Esophagus mucosa (tissue), 1 donor: ENCODE measurements around the gene DCAF17. TPM values are rescaled to one million over a fixed set of nuclear protein-coding genes. Genes with fewer than 3 reads are reported as not detected.

Experiments
- ATAC-seq: fragments of 200-7000 bp; cut with Tn5 transposase; one replicate; pipeline ENCODE4 v1.9.1; 2020
- total RNA-seq: library from RNA; stranded (reverse); gene quantifications from one replicate; pipeline ENCODE4 v1.2.4, GENCODE V29; 2023
- donor health status: DM: yes; HTN: yes; CAD: no.

The DCAF17 gene
- total RNA-seq: 9.4 TPM

DNA sequence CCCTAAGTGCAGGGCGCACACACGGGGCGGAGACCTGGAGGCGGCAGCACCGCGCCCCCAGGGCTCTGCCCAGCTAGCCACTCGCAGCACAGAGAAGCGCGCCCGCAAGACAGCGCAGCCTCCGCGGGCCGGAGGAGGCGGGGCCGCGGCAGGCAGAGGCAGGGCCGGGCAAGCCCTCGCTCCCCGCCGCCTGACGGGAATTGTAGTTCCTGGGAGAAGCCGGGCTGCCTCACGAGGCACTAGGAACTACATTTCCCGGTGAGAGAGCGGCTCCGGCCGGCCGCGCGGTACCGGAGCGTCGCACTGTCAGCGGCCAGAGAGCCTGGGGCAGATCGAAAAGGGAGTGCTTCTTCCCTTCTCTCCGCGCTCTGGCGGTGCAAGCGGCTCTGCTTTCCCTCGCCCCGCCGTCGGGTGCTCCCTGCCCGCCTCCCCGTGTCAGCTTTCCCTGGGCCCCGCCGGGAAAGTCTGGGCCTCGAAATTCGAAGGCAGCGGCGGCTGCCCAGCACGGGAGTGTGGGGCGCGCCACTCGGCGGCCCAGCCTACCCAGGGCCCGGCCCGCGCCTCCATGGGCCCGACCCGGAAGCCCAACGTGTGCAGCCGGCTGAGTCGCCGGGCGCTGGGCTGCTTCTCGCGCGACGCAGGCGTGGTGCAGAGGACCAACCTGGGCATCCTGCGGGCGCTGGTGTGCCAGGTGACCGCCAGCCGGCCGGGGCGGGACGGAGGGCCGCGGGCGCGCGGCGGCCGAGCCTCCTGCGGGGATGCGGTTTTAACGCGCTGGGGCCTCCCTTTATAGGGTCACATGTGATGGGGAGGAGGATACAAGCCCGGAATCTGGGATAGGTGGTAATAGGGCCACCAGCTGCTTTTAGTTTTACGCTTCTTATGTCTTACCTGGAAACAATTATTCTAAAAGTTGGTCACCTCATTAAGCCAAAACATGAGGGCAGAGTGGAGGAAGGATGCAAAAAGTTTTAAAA lies at the start of gene DCAF17:
TSS of gene DCAF17 (plus strand) at position 214 of the 977 bp plus-strand sequence. CDS start at position 566, 352 bp downstream.
- peak; percentile 96 for ATAC-seq

DNA sequence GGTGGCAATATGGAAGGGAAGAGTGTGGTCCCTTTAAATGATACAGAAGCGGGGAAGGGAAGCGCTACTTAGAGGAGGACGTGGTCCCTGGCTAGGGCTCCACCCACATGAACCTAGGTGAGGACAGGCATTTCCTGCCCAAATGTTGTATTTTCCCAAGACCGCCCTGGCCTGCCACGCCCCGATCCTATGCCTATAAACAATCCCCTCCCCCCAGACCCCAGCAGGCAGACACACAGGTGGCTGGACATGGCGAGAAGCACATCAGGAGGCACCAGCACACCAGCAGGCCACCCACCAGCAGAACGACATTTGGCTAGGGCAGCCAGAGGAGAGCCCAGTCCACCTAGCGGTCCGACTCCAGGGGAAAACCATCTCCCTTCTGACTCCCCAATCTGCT lies 47.4 kb upstream of the DCAF17 start:
- ATAC-seq: no peak

DNA sequence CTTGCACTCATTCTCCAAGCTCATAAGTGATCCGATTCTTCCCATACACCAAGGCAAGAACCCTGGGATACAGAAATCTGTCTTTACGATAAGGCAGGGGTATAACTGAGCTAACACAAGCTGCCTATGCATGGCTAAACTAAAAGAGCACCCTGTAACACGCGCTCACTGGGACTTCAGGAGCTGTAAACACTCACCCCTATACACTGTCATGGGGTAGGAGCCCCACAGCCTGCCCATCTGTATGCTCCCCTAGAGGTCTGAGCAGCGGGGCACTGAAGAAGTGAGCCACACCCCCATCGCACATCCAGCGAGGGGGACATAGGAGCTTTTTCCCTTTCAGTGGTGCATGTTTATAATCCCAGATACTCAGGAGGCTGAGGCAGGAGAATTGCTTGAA lies 47.0 kb upstream of the DCAF17 start:
- ATAC-seq: no peak

- ATAC-seq: no peak
Observed at GRCh38 chr2:171389325-171389724, 44.7 kb upstream of the DCAF17 start.

GRCh38 chr2:171389780-171390179 lies 44.2 kb upstream of the DCAF17 start:
- no peak for ATAC-seq

DNA sequence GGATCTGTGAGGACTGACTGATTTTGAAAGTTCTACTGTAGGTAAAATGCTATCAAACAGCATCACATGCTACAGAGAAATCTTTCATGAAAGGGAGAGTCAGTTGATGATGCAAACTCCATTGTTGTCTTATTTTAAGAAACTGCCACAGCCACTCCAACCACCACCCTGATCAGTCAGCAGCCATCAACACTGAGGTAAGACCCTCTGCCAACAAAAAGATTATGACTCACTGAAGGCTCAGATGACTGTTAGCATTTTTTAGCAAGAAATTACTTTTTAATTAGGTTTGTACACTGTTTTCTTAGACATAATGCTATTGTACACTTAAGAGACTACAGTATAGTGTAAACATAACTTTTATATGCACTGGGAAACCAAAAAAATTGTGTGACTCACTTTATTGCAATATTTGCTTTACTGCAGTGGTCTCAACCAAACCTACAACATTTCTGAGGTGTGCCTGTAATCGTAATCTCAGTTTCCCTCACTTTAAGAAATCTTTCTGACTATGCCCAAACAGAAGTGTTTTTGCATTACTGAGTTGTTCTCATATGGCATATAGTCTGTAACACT lies 43.0 kb upstream of the DCAF17 start:
- no peak for ATAC-seq

- ATAC-seq: no peak
Observed at GRCh38 chr2:171391532-171391931, 42.5 kb upstream of the DCAF17 start.

DNA sequence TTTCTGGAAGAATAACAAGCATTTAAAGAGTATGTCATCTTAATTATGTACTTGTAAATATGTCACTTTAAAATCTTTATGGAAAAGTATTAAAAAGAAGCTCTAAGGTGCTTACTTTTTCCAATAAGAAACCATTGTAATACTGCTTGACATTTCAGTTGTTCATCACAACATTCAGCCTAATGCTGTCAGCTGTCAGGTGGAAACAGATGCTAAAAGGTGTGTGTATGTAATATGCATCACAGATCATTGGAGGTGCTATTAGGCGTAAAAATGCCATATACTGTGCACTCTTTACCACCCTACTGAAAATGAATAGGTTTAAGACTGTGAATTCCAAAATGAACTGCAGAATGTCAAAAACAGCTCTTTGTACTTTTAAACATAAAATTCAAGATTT lies 40.5 kb upstream of the DCAF17 start:
- no peak for ATAC-seq

GRCh38 chr2:171394164-171394740 lies 39.8 kb upstream of the DCAF17 start:
- no peak for ATAC-seq

GRCh38 chr2:171399292-171399691 lies 34.7 kb upstream of the DCAF17 start:
- no peak for ATAC-seq

GRCh38 chr2:171400395-171400794 lies 33.6 kb upstream of the DCAF17 start:
- ATAC-seq: no peak

GRCh38 chr2:171401947-171402346 lies 32.1 kb upstream of the DCAF17 start:
- ATAC-seq: no peak

DNA sequence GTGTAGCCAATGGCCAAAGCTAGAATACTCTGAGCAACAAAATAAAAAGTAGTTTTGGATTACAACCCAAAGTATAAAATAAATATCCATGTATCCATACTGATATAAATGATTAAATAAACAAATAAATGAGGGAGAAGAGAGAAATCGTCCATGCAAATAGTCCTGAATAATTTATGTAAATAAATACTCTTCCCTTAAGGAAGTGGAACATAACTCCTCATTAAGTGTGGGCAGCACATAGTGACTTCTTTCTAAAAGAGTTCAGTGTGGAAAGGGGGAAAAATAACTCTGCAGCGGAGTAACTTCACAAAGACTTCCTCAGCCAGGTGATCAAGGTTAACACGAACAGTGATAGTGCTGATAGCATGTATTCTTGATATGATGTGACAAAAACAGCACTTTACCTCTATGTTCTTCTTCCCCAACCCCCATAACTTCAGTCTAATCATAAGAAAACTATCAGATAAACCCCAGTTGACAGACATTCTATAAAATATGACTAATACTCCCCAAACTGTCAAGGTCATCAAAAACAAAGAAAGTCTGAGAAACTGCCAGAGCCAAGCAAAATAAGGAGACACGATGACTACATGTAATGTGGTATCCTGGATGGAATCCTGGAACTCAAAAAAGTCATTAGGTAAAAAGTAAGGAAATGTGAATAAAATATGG lies 31.0 kb upstream of the DCAF17 start:
- no peak for ATAC-seq

GRCh38 chr2:171404261-171404660 lies 29.8 kb upstream of the DCAF17 start:
- peak; percentile 98 for ATAC-seq

- no peak for ATAC-seq
Observed at GRCh38 chr2:171404719-171405118, 29.3 kb upstream of the DCAF17 start.

GRCh38 chr2:171405546-171405945 lies 28.5 kb upstream of the DCAF17 start:
- no peak for ATAC-seq

DNA sequence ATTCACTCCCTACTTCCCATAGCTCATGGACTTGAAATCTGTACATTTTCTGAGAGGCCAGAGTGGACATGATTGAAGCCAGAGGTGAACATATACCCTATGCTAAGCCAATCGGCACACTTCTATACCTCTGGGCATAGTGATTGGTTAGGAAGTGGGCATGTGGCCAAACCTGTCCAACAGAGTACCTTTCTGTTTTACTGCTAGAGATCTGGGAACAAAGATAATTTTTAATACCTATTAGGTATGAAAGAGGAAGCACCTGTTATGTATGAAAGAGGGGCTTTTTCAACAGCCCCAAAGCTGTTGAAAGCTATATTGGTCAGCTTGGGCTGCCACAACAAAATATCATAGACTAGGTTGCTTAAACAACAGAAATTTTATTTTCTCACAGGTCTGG lies 28.0 kb upstream of the DCAF17 start:
- no peak for ATAC-seq

DNA sequence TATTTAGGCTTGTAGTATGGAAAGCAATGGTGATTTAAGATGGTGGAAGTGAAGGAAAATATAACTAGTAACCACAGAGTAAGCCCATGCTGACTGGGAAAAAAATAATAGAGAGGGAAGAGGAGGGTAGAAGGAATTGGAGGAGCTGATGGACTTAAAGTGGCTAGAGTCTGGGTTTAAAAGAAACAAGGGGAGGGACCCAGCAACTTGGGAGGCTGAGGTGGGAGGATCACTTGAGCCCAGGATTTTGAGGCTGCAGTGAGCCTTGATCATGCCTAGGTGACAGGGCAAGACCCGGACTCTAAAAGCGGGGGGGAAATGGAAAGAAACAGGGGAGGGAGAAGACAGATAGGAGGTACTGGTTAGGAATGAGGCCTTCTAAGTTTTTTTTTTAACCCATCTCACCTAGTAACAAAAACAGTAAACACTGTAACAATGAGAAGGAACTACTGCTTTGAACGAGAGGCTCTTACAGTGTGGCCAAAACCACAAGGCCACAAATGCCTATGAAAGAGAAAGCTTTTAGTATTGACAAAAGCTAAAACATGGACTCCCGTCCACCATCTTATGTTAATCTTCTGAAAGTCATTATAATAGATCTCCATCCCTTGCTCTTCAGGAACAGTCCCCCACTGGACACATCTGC lies 26.9 kb upstream of the DCAF17 start:
- ATAC-seq: no peak

- ATAC-seq: no peak
Observed at GRCh38 chr2:171407676-171408044, 26.4 kb upstream of the DCAF17 start.

- ATAC-seq: peak; percentile 33
Observed at GRCh38 chr2:171409436-171409971, 24.5 kb upstream of the DCAF17 start.

DNA sequence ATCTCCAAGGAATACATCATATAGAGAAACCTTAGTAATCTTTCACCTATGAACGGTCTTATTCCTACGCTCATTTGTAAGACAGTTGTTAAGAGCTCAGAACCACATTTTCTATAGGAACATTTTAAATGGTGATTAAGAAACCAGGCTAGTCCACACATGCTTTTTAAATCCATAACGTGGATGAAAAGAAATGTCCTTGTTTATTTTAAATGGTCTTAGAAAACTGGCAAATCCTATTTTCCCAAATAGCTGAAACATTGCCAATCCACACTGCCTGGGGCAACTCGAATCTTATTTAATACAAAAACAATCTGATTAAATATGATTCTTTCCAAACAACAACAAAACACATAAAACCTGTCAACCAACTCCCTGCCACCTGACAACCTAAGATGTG lies 23.9 kb upstream of the DCAF17 start:
- peak; percentile 51 for ATAC-seq

GRCh38 chr2:171410624-171411023 lies 23.4 kb upstream of the DCAF17 start:
- peak; percentile 46 for ATAC-seq
